HG03457 (cell line): ENCODE measurements around the gene RAB24.
"Not testable (repeated sequence)": the region's sequence is repeated elsewhere in the genome, so short reads cannot be mapped to it uniquely, and the experiment has no call there.

ENCODE experiments used
- ATAC-seq: cut with Tn5 transposase; IDR thresholded peaks from one replicate; pipeline ENCODE4 v1.9.1; 2021; ENCODE audit warnings: moderate number of reproducible peaks; ENCODE audit not compliant: unreplicated experiment

The RAB24 gene

GRCh38 chr5:177311723-177312648 lies 8.5 kb upstream of the RAB24 start, which contains the start of gene MXD3:
Gene MXD3, minus strand, starts transcription at chr5:177311898. Its CDS starts 68 bp downstream, at chr5:177311830.
- ATAC-seq, result peak; percentile 67

GRCh38 chr5:177311392-177311722 lies 7.8 kb upstream of the RAB24 start:
- ATAC-seq, result no peak

GRCh38 chr5:177310757-177311391 lies 7.4 kb upstream of the RAB24 start:
- no peak for ATAC-seq

- no peak for ATAC-seq
These were observed 6.8 kb upstream of the RAB24 start for GRCh38 chr5:177310332-177310731.

- no peak for ATAC-seq
These were observed 6.1 kb upstream of the RAB24 start for GRCh38 chr5:177309351-177310191.

- no peak for ATAC-seq
These were observed 5.2 kb upstream of the RAB24 start for GRCh38 chr5:177308740-177309139.

- no peak for ATAC-seq
These were observed 4.2 kb upstream of the RAB24 start for GRCh38 chr5:177307544-177308363.

GRCh38 chr5:177306674-177307543 lies 3.4 kb upstream of the RAB24 start:
- ATAC-seq, result no peak

- ATAC-seq, result not testable (repeated sequence)
These were observed 2.7 kb upstream of the RAB24 start for GRCh38 chr5:177306103-177306640.

- ATAC-seq, result no peak
These were observed 1.0 kb upstream of the RAB24 start for GRCh38 chr5:177304392-177305119.

- ATAC-seq, result peak; percentile 2
These were observed 439 bp upstream of the RAB24 start for GRCh38 chr5:177303925-177304391.

GRCh38 chr5:177302354-177303110 lies 987 bp downstream of the RAB24 start:
- no peak for ATAC-seq

- ATAC-seq, result no peak
These were observed 1.9 kb downstream of the RAB24 start for GRCh38 chr5:177301503-177302165.

GRCh38 chr5:177300951-177301350 lies 2.6 kb downstream of the RAB24 start:
- no peak for ATAC-seq

GRCh38 chr5:177300236-177300880 lies 3.2 kb downstream of the RAB24 start:
- peak; percentile 37 for ATAC-seq

- no peak for ATAC-seq
These were observed 3.8 kb downstream of the RAB24 start for GRCh38 chr5:177299697-177300096.

GRCh38 chr5:177297922-177298321 lies 5.6 kb downstream of the RAB24 start:
- ATAC-seq, result no peak
